Stimulated activated naive CD4-positive, alpha-beta T cell treated with Interleukin-2 at 50 U/mL for 16 hours (primary cell): ENCODE measurements around the gene CTAGE1.
A peak's percentile ranks its signal among the peaks of the same experiment; 100 is the strongest.

Experiments
- DNase-seq: peaks from one replicate; lab custom pipeline; 2025; lab: John Stamatoyannopoulos, UW

The CTAGE1 gene

GRCh38 chr18:22391407-22392345 is 26.0 kb downstream of the CTAGE1 start:
- peak; percentile 14 for DNase-seq

GRCh38 chr18:22387787-22388186 is 29.9 kb downstream of the CTAGE1 start:
- DNase-seq: no peak

- no peak for DNase-seq
Measured at GRCh38 chr18:22387364-22387763, 30.4 kb downstream of the CTAGE1 start.

- no peak for DNase-seq
Measured at GRCh38 chr18:22385718-22386117, 32.0 kb downstream of the CTAGE1 start.

GRCh38 chr18:22378672-22379282 is 38.9 kb downstream of the CTAGE1 start:
- DNase-seq: no peak

GRCh38 chr18:22377769-22378168 is 39.9 kb downstream of the CTAGE1 start:
- no peak for DNase-seq

GRCh38 chr18:22370414-22370813 is 47.3 kb downstream of the CTAGE1 start:
- DNase-seq: no peak

- no peak for DNase-seq
Measured at GRCh38 chr18:22368021-22368420, 49.7 kb downstream of the CTAGE1 start.

- DNase-seq: no peak
Measured at GRCh38 chr18:22367303-22367702, 50.4 kb downstream of the CTAGE1 start.

GRCh38 chr18:22363867-22364463 is 53.8 kb downstream of the CTAGE1 start:
- DNase-seq: no peak
